Heart left ventricle (tissue), 13 donors: ENCODE measurements around the gene ARID3B.
"Not testable (repeated sequence)": the region's sequence is repeated elsewhere in the genome, so short reads cannot be mapped to it uniquely, and the experiment has no call there.

Experiments used
- POLR2A ChIP-seq, 2 donors: fragments of 450-650 bp; IDR thresholded peaks; one replicate each; pipeline ENCODE4 v1.6.1; 2017; ENCODE audit warnings: antibody characterized with exemption in 2 of 2, mild to moderate bottlenecking in 2 of 2, moderate library complexity in 2 of 2
- TF ChIP-seq, protein P1 (sequence below), 12 donors: fragments of 200-600 bp; sonication (generic) in 4 of 12; IDR thresholded peaks; one replicate each; pipeline versions ENCODE4 v1.5.0 to v1.8.0; 2018 to 2022; ENCODE audit warnings: antibody characterized with exemption in 12 of 12, mild to moderate bottlenecking in 5 of 12
- donor health status: ischemic (EF 13 %, LVEDD 7.1; RV severe dilation, severe dysfunction).
- donor health status: DM: no; HTN: yes; CAD: no.
- donor health status: DM: no; HTN: no; CAD: no.
- donor health status: ischemic (EF 25% LVEDD 6.9; RV normal size, moderate dysfunction).
- donor health status: ischemic (EF 25% LVEDD 5.7; RV mildly dilated, moderate dysfunction).
- donor health status: ischemic (EF 35%, LVEDD 5.7; RV mildly dilated, moderate dysfunction).
- donor health status: nonischemic (EF 11% LVEDD 7.7; RV severe dilation, severe dysfunction).
- donor health status: DM: yes; HTN: yes; CAD: no.
- donor health status: PGD.
- donor health status: ischemic (EF 29% LVEDD 5.4; RV normal size, mild dysfunction).
- donor health status: nonischemic (EF 23%, LVEDD 6.1; RV moderate dilation, normal function).

DNA sequence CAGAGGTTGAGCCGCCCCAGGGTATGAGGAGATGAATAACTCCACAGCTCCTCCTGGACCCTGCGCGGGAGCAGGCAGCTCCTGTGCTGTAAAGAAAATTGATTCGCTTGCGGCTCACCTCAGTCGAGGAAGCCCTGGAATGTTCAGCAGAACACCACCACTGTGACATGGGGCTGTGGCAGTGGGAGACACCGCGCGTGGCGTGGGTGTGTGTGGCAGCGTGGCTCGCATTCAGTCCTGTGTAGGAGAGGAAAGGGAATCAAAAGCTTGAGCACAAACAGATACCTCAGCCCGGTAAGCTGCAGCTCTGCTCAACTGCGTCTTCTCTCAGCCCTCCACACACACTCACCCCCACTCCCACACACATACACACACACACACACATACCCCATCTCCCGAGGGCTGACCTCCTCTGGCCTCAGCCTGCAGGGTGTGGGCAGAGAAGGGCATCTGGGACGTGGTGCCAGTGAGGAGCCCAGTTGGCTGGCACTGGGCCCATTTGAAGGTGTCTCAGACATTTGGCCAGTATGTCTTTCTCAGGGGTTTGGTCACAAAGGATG is 56.2 kb downstream of the ARID3B start:
- TF ChIP-seq, protein P1, sequence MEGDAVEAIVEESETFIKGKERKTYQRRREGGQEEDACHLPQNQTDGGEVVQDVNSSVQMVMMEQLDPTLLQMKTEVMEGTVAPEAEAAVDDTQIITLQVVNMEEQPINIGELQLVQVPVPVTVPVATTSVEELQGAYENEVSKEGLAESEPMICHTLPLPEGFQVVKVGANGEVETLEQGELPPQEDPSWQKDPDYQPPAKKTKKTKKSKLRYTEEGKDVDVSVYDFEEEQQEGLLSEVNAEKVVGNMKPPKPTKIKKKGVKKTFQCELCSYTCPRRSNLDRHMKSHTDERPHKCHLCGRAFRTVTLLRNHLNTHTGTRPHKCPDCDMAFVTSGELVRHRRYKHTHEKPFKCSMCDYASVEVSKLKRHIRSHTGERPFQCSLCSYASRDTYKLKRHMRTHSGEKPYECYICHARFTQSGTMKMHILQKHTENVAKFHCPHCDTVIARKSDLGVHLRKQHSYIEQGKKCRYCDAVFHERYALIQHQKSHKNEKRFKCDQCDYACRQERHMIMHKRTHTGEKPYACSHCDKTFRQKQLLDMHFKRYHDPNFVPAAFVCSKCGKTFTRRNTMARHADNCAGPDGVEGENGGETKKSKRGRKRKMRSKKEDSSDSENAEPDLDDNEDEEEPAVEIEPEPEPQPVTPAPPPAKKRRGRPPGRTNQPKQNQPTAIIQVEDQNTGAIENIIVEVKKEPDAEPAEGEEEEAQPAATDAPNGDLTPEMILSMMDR (IDR thresholded peaks at IDR 0.05) = not testable (repeated sequence)
- TF ChIP-seq POLR2A (IDR thresholded peaks at IDR 0.05) = not testable (repeated sequence)
